AG20443 (cell line): ENCODE results near the gene RRP1B.
"Not testable (repeated sequence)": the region's sequence is repeated elsewhere in the genome, so short reads cannot be mapped to it uniquely, and the experiment has no call there.

Source experiments
- DNase-seq: peaks from one replicate; pipeline ENCODE4 v3.0.0; 2012; ENCODE audit warnings: low spot score, mixed read lengths

The RRP1B gene

GRCh38 chr21:43676391-43676790, 17.0 kb downstream of the RRP1B start:
- DNase-seq, result no peak

- no peak for DNase-seq
Measured at GRCh38 chr21:43679951-43680350, 20.6 kb downstream of the RRP1B start.

- not testable (repeated sequence) for DNase-seq
Measured at GRCh38 chr21:43680421-43680820, 21.1 kb downstream of the RRP1B start.

GRCh38 chr21:43681650-43682049, 22.3 kb downstream of the RRP1B start:
- no peak for DNase-seq

GRCh38 chr21:43684424-43684823, 25.1 kb downstream of the RRP1B start:
- no peak for DNase-seq

- DNase-seq, result no peak
Measured at GRCh38 chr21:43686811-43687565, 27.6 kb downstream of the RRP1B start.

- DNase-seq, result no peak
Measured at GRCh38 chr21:43687566-43688399, 28.4 kb downstream of the RRP1B start.

GRCh38 chr21:43688906-43689305, 29.5 kb downstream of the RRP1B start:
- DNase-seq, result no peak

GRCh38 chr21:43689556-43690337, 30.4 kb downstream of the RRP1B start:
- DNase-seq, result no peak

- DNase-seq, result no peak
Measured at GRCh38 chr21:43690346-43690745, 31.0 kb downstream of the RRP1B start.

- DNase-seq, result no peak
Measured at GRCh38 chr21:43691086-43691795, 31.9 kb downstream of the RRP1B start.

- DNase-seq, result no peak
Measured at GRCh38 chr21:43691801-43692200, 32.4 kb downstream of the RRP1B start.

GRCh38 chr21:43692949-43693348, 33.6 kb downstream of the RRP1B start:
- DNase-seq, result no peak

GRCh38 chr21:43693981-43694380, 34.6 kb downstream of the RRP1B start:
- DNase-seq, result no peak

GRCh38 chr21:43694437-43695079, 35.2 kb downstream of the RRP1B start:
- DNase-seq, result no peak

GRCh38 chr21:43696214-43696613, 36.9 kb downstream of the RRP1B start:
- DNase-seq, result no peak

GRCh38 chr21:43697758-43698643, 38.6 kb downstream of the RRP1B start:
- peak; percentile 36 for DNase-seq

GRCh38 chr21:43699492-43699777, 40.1 kb downstream of the RRP1B start:
- DNase-seq, result not testable (repeated sequence)

GRCh38 chr21:43699933-43700599, 40.7 kb downstream of the RRP1B start:
- DNase-seq, result no peak
